GM13977 (cell line): ENCODE results near the gene SPIB.

Source experiments
- DNase-seq: peaks from one replicate; pipeline ENCODE4 v3.0.0; 2012; ENCODE audit warnings: low spot score
- CTCF ChIP-seq: IDR thresholded peaks from 2 replicates; pipeline ENCODE4 v1.5.1; 2012; ENCODE audit warnings: mild to moderate bottlenecking, control low read depth; ENCODE audit not compliant: insufficient read depth; ENCODE audit errors: extremely low read depth, missing control alignments
- in situ Hi-C: fragments of 300-500 bp; cut with MboI; formaldehyde crosslinking; loops from one replicate; pipeline ENCODE4 v1.12.0; 2022; ENCODE audit warnings: low sequenced_read_pairs, low pct_unique_long_range_greater_than_20kb, mixed read lengths, inconsistent platforms; ENCODE audit not compliant: unreplicated experiment

The SPIB gene

GRCh38 chr19:50402544-50403301 lies 16.0 kb upstream of the SPIB start:
- TF ChIP-seq CTCF = no peak
- DNase-seq = no peak
- in situ Hi-C loops = no loop called here

DNA sequence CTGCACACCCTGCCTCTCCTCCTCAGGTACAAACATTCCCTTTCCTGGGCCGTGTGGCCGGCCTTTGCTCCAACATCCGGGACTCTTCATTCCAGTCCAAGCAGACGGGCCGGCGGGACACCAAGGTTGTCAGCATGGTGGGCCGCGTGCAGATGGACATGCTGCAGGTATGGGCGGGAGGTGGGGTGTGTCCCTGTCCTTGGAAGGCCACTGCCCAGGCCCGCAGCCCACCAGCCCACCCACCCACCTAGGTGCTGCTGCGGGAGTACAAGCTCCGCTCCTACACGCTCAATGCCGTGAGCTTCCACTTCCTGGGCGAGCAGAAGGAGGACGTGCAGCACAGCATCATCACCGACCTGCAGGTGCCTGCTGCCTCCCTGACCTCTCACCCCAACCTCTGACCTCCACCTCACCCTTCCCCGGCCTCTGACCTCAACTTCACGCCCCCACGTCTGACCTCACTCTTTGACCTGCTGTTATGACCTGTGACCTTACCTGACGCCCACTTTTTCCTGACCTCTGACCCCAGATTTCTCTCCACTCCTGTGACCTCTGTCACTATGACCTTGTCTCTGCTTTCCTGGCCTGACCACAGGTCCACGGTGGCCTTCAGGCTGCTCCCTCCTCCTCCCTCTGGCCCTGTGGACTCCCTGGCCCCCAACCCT lies 12.4 kb upstream of the SPIB start:
- no peak for DNase-seq
- no peak for TF ChIP-seq CTCF
- in situ Hi-C loops = no loop called here

DNA sequence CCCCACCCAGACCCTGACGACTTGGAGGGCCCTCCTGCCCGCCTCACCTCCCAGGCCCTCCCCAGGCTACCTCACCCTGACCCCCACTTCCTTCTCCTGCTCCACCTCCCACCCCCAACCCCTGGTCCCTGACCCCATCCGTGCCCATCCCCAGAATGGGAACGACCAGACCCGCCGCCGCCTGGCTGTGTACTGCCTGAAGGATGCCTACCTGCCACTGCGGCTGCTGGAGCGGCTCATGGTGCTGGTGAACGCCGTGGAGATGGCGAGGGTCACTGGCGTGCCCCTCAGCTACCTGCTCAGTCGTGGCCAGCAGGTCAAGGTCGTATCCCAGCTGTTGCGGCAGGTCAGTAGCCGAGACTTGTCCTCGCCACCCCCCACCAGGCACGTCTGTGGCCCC lies 11.9 kb upstream of the SPIB start:
- TF ChIP-seq CTCF = no peak
- DNase-seq = no peak
- in situ Hi-C loops = no loop called here

DNA sequence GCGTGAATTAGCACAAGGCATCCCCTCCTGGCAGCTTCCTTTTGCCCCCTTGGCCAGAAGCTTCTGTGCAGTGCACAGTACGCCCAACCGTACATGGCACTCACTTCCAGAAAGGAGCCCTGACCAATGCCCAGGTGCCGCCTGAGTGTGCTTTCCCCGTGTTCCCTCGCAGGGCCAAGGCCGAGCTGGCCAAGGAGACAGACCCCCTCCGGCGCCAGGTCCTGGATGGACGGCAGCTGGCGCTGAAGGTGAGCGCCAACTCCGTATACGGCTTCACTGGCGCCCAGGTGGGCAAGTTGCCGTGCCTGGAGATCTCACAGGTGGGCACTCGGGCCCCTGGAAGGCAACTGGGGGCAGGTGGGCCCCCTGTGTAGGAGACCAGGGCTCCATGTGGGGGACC lies 9.4 kb upstream of the SPIB start:
- TF ChIP-seq CTCF = no peak
- no peak for DNase-seq
- in situ Hi-C loops = no loop called here

- in situ Hi-C loops = no loop called here
- no peak for TF ChIP-seq CTCF
- no peak for DNase-seq
Observed at GRCh38 chr19:50410109-50410508, 8.6 kb upstream of the SPIB start.

GRCh38 chr19:50412419-50412818 lies 6.3 kb upstream of the SPIB start:
- in situ Hi-C loops = no loop called here
- TF ChIP-seq CTCF = no peak
- no peak for DNase-seq

DNA sequence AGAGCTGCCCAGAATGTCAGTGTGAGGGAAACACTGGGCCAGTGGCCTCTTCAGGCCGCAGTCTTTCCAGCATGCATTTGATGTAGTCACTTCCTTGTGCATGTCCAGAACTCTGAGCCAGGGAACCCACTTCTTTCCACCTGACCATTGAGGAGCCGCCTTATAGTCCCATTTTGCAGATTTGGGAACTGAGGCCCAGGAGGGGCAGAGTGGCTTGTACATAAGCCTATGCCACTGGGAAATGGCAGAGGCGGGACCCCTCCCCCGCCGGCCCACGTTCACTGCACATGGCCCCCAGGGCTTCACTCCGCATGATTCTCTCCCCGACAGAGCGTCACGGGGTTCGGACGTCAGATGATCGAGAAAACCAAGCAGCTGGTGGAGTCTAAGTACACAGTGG lies 5.6 kb upstream of the SPIB start:
- no peak for TF ChIP-seq CTCF
- in situ Hi-C loops = no loop called here

More for the DNA sequence above, 5.6 kb upstream of the SPIB start:
- no peak for DNase-seq
